SU-DHL-6 (cell line): Measurements from ENCODE around the gene GSE1.

Experiments
- H2AFZ ChIP-seq: fragments of 200-600 bp; sonication (generic); 2 replicates; pipeline ENCODE4 v1.6.1; 2014; ENCODE audit warnings: low read depth, mild to moderate bottlenecking, moderate library complexity, mixed read lengths, antibody characterized with exemption, low read length; ENCODE audit not compliant: severe bottlenecking
- H3F3A ChIP-seq: fragments of 200-600 bp; shearing (Covaris generic); 2 replicates; pipeline ENCODE4 v1.6.0; 2016; ENCODE audit warnings: antibody characterized with exemption, mild to moderate bottlenecking; ENCODE audit not compliant: insufficient read depth
- H3K27ac ChIP-seq: fragments of 200-600 bp; sonication (generic); 2 replicates; pipeline ENCODE4 v1.5.1; 2016; ENCODE audit warnings: low read depth, mild to moderate bottlenecking, low read length, moderate library complexity, mixed read lengths
- H3K27me3 ChIP-seq: fragments of 200-600 bp; sonication (generic), shearing (Covaris generic); 2 replicates; pipeline ENCODE4 v1.6.0; 2014; ENCODE audit warnings: mild to moderate bottlenecking, low read length
- H3K36me3 ChIP-seq: fragments of 200-600 bp; sonication (generic); 2 replicates; pipeline ENCODE4 v1.6.1; 2014; ENCODE audit warnings: mild to moderate bottlenecking, low read length, mixed read lengths
- H3K4me2 ChIP-seq: fragments of 300-600, 200-600 bp; shearing (Covaris generic), sonication (generic); 2 replicates; pipeline ENCODE4 v1.6.0; 2014; ENCODE audit warnings: low read length, low read depth, mild to moderate bottlenecking; ENCODE audit not compliant: poor library complexity, severe bottlenecking
- H3K4me3 ChIP-seq: fragments of 200-600 bp; sonication (generic); 2 replicates; pipeline ENCODE4 v1.5.1; 2014; ENCODE audit warnings: antibody characterized with exemption, low read length, mild to moderate bottlenecking, mixed read lengths; ENCODE audit not compliant: insufficient read depth, poor library complexity, severe bottlenecking
- H3K79me2 ChIP-seq: fragments of 200-600 bp; sonication (generic); 2 replicates; pipeline ENCODE4 v1.6.1; 2014; ENCODE audit warnings: mild to moderate bottlenecking, low read length, moderate library complexity; ENCODE audit not compliant: insufficient read depth
- H3K9ac ChIP-seq: fragments of 200-600 bp; sonication (generic); 2 replicates; pipeline ENCODE4 v1.7.0; 2014; ENCODE audit warnings: mild to moderate bottlenecking, low read length
- H3K9me2 ChIP-seq: fragments of 200-600 bp; sonication (generic); replicated peaks from 2 replicates; pipeline ENCODE4 v1.6.1; 2014; ENCODE audit warnings: low read length; ENCODE audit not compliant: insufficient read depth
- H3K9me3 ChIP-seq: fragments of 200-600 bp; sonication (generic); 2 replicates; pipeline ENCODE4 v1.6.1; 2014; ENCODE audit warnings: low read length, mixed read lengths; ENCODE audit not compliant: insufficient read depth
- H4K20me1 ChIP-seq: fragments of 200-600 bp; sonication (generic); 2 replicates; pipeline ENCODE4 v1.6.1; 2014; ENCODE audit warnings: low read depth, mild to moderate bottlenecking, antibody characterized with exemption, low read length, moderate library complexity, mixed read lengths
- EZH2phosphoT487 ChIP-seq: fragments of 200-600 bp; sonication (generic), shearing (Covaris generic); conservative IDR thresholded peaks from 2 replicates; pipeline ENCODE4 v1.6.1; 2018; ENCODE audit warnings: mild to moderate bottlenecking, antibody characterized with exemption, low read length, moderate library complexity, mixed read lengths
- TF ChIP-seq, protein P1 (sequence below): fragments of 200-600 bp; sonication (generic); IDR thresholded peaks from one replicate; pipeline ENCODE4 v1.5.1; 2017; ENCODE audit warnings: antibody characterized with exemption, mild to moderate bottlenecking, low read length, moderate library complexity; ENCODE audit not compliant: insufficient read depth, poor library complexity, severe bottlenecking

GSE1 gene

DNA sequence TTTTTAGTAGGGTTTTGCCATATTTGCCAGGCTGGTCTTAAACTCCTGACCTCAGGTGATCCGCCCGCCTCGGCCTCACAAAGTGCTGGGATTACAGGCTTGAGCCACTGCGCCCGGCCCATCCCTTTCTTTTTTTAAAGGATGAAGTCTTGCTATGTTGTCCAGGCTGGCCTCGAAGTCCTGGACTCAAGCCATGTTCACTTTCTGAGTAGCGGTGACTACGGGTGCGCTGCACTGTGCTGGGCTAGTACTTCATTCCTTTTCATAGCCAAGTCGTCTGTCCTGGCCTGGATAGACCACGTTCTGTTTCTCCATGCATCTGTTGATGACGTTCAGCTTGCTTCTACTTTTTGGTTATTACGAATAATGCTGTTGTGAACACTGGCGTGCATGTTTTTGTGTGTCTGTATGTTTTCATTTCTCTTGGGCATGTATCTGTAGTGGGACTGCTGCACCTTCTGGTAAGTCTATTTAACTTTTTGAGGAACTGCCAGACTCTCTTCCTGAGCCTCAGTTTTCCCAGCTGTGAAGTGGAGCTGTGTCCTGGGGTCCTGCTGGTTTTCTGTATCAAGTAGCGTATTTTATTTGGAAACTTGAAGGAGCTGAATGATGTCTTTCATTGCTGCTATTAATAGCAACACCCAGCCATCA lies 40.0 kb upstream of the GSE1 start:
- Histone ChIP-seq H3K36me3 (no peaks in the 10 kb centered on the region), H3K9me3 (no peaks in the 10 kb centered on the region), H4K20me1 (no peaks in the 10 kb centered on the region), H3K4me2 (no peak overlapping the region), H3K27ac (no peak overlapping the region), H3K79me2 (no peaks in the 10 kb centered on the region), H3K9ac (no peak overlapping the region), H3F3A (no peaks in the 10 kb centered on the region), H3K27me3 (no peaks in the 10 kb centered on the region), H2AFZ (no peak overlapping the region), H3K4me3 (no peak overlapping the region), H3K9me2 (no peaks in the 10 kb centered on the region)
- TF ChIP-seq EZH2phosphoT487 = no peak
- TF ChIP-seq, protein P1, sequence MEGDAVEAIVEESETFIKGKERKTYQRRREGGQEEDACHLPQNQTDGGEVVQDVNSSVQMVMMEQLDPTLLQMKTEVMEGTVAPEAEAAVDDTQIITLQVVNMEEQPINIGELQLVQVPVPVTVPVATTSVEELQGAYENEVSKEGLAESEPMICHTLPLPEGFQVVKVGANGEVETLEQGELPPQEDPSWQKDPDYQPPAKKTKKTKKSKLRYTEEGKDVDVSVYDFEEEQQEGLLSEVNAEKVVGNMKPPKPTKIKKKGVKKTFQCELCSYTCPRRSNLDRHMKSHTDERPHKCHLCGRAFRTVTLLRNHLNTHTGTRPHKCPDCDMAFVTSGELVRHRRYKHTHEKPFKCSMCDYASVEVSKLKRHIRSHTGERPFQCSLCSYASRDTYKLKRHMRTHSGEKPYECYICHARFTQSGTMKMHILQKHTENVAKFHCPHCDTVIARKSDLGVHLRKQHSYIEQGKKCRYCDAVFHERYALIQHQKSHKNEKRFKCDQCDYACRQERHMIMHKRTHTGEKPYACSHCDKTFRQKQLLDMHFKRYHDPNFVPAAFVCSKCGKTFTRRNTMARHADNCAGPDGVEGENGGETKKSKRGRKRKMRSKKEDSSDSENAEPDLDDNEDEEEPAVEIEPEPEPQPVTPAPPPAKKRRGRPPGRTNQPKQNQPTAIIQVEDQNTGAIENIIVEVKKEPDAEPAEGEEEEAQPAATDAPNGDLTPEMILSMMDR = no peak

DNA sequence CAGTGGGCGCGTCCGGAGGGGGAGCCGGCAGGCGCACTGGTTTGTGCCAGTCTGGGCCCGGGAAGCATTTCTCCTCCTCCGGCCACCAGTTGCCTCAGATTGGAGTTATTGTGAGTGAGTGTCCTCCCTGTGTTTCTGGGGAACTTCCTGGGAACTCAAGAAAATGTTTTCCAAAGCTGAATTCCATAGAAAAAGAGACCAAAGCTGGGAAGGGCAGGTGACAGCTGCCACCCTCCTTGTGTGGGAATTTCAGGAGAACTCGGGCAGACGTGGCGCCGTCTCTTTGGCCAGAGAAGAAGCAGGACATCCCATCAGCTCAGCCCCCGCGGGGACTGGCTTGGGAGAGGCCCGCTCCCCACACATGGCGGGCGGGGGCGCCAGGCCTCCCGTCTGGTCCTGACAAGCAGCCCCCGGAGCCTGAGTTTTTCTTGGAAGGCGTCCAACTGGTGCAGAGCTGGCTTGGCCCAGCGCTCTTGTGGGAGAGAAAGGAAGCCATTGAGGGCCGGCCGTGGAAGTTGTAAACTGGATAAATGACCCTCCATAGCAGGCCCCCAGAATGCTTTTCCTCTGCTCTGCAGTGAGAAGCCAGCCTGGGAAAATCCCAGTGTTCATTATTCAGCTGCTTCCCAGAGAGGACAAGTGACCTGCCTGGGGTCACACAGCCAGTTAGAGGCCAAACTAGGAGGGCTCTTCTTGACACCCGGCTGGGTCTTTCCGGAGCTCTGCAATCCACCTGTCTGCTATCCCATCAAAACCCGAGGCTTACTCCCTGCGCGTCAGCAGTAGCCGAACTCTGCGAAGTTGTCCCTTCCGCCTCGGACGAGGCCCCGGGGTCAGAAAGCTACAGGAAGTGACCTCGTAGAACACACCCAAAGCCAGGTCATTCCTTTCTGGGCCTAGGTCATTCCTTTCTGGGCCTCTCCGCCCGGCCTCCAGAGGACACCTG lies 39.2 kb upstream of the GSE1 start:
- no peaks in the 10 kb centered on the region for H3K79me2 ChIP-seq
- H3K9me3 ChIP-seq = no peaks in the 10 kb centered on the region
- H3K27me3 ChIP-seq = no peaks in the 10 kb centered on the region
- TF ChIP-seq, protein P1 = no peak
- TF ChIP-seq EZH2phosphoT487 = no peak
- no peaks in the 10 kb centered on the region for H3F3A ChIP-seq
- no peaks in the 10 kb centered on the region for H3K36me3 ChIP-seq
- no peak overlapping the region for H3K4me2 ChIP-seq
- H2AFZ ChIP-seq = no peak overlapping the region
- H3K4me3 ChIP-seq = no peak overlapping the region
- H3K9ac ChIP-seq = no peak overlapping the region
- H4K20me1 ChIP-seq = no peaks in the 10 kb centered on the region
- H3K9me2 ChIP-seq = no peaks in the 10 kb centered on the region
- H3K27ac ChIP-seq = no peak overlapping the region

DNA sequence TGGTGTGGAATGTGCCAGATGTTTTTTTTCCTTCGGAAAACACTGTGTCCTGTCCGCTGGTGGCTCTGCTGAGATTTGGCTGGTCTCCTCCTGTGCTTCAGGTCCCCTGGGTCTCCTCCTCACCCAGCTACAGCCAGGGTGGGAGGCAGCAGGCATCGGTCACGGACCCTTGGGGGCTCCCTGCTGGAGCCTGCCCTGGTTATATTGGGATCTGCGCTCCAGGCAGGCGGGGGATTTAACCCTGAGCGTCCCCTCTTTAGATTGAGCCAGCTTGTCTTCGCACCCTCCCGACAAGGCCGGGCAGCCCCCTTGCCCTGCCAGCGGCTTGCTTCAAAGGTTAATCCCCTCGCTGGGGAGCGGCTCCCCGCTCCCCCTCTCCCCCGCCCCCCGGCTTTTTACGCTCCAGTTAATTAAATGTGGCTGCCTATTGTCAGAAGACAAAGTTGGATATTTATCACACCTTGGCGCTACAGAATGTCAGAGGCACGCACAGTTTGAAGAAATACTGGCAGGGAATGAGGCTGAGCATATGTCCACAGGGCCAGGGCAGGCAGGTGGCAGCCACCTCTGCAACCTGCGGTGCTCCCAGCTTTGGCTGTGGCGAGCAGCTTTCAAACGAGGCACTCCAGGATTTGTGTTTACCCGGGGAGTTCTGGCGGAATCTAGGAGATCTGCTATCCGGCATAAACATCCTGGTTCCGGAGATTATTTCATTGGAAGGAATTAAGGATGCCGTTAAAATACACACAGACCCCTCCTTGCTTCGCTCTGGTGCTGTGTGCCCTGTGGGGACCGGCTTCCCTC lies 38.2 kb upstream of the GSE1 start:
- Histone ChIP-seq H3F3A (no peaks in the 10 kb centered on the region), H3K27me3 (no peaks in the 10 kb centered on the region), H3K4me2 (no peak overlapping the region), H3K79me2 (no peaks in the 10 kb centered on the region), H3K4me3 (no peak overlapping the region), H4K20me1 (no peaks in the 10 kb centered on the region), H3K9me2 (no peaks in the 10 kb centered on the region), H3K36me3 (no peaks in the 10 kb centered on the region), H3K9me3 (no peaks in the 10 kb centered on the region), H3K27ac (no peak overlapping the region), H2AFZ (no peak overlapping the region), H3K9ac (no peak overlapping the region)
- TF ChIP-seq, protein P1 = no peak
- no peak for TF ChIP-seq EZH2phosphoT487
